ENCODE data around the gene SDK1. TPM values are rescaled to one million over a fixed set of nuclear protein-coding genes. Genes with fewer than 3 reads are reported as not detected.

The SDK1 gene
- total and polyA plus RNA-seq, 2 experiments from 2014 or later: 2.1 to 10.0 TPM

- Histone ChIP-seq H3K79me2 (replicated peaks; ENCODE audit: insufficient read depth) (no peaks in the 10 kb centered on the region), H3K9me2 (ENCODE audit: insufficient read depth) (no peaks in the 10 kb centered on the region), H3F3A (replicated peaks; ENCODE audit: low read depth) (no peaks in the 10 kb centered on the region), H3K36me3 (ENCODE audit: insufficient read depth) (no peaks in the 10 kb centered on the region), H3K4me1 (ENCODE audit: insufficient read depth) (no peaks in the 10 kb centered on the region), H3K27me3 (ENCODE audit: insufficient read depth) (no peaks in the 10 kb centered on the region), H3K4me2 (no peak overlapping the region), H2AFZ (no peak overlapping the region), H3K27ac (ENCODE audit: low read depth) (no peak overlapping the region), H3K4me3 (no peak overlapping the region), H4K20me1 (replicated peaks; ENCODE audit: insufficient read depth) (no peaks in the 10 kb centered on the region)
- Mint-ChIP-seq H3K36me3 (ENCODE audit: low read depth) (peaks cover 3% of the 10 kb centered on the region; the same call in 1 of the 3 replicates), H3K4me1 (no peaks in the 10 kb centered on the region; the same call in 2 of the 3 replicates), H3K27ac (no peak overlapping the region), H3K4me3 (no peak overlapping the region), H3K9me3 (no peaks in the 10 kb centered on the region; the same call in 2 of the 3 replicates), H3K27me3 (ENCODE audit: insufficient read depth, low read depth, poor library complexity) (no peaks in the 10 kb centered on the region)
- DNase-seq (ENCODE audit: low spot score): no peak
- no peak for ATAC-seq
- TF ChIP-seq EZH2 (IDR thresholded peaks at IDR 0.05; ENCODE audit: low read depth, unreplicated experiment) (no peak), STAT1 (IDR thresholded peaks at IDR 0.05; ENCODE audit: unreplicated experiment) (no peak), JUNB (IDR thresholded peaks at IDR 0.05; ENCODE audit: unreplicated experiment) (no peak), POLR2AphosphoS5 (IDR thresholded peaks at IDR 0.05; ENCODE audit: low read depth) (no peak), EZH2phosphoT487 (IDR thresholded peaks at IDR 0.05; ENCODE audit: unreplicated experiment) (no peak), CREB1 (CRISPR knock-in tag; IDR thresholded peaks at IDR 0.05; ENCODE audit: low read depth) (no peak), NANOG (IDR thresholded peaks at IDR 0.05; ENCODE audit: borderline replicate concordance) (no peak), ZNF114 (CRISPR knock-in tag; IDR thresholded peaks at IDR 0.05) (no peak), ZNF331 (CRISPR knock-in tag; IDR thresholded peaks at IDR 0.05; ENCODE audit: low read depth) (no peak)
- TF ChIP-seq, protein P1, sequence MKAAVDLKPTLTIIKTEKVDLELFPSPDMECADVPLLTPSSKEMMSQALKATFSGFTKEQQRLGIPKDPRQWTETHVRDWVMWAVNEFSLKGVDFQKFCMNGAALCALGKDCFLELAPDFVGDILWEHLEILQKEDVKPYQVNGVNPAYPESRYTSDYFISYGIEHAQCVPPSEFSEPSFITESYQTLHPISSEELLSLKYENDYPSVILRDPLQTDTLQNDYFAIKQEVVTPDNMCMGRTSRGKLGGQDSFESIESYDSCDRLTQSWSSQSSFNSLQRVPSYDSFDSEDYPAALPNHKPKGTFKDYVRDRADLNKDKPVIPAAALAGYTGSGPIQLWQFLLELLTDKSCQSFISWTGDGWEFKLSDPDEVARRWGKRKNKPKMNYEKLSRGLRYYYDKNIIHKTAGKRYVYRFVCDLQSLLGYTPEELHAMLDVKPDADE (IDR thresholded peaks at IDR 0.05): no peak
- TF ChIP-seq, protein P2, sequence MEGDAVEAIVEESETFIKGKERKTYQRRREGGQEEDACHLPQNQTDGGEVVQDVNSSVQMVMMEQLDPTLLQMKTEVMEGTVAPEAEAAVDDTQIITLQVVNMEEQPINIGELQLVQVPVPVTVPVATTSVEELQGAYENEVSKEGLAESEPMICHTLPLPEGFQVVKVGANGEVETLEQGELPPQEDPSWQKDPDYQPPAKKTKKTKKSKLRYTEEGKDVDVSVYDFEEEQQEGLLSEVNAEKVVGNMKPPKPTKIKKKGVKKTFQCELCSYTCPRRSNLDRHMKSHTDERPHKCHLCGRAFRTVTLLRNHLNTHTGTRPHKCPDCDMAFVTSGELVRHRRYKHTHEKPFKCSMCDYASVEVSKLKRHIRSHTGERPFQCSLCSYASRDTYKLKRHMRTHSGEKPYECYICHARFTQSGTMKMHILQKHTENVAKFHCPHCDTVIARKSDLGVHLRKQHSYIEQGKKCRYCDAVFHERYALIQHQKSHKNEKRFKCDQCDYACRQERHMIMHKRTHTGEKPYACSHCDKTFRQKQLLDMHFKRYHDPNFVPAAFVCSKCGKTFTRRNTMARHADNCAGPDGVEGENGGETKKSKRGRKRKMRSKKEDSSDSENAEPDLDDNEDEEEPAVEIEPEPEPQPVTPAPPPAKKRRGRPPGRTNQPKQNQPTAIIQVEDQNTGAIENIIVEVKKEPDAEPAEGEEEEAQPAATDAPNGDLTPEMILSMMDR (conservative IDR thresholded peaks at IDR 0.05; ENCODE audit: low read depth in 2 of 2): no peak
- TF ChIP-seq, protein P3, sequence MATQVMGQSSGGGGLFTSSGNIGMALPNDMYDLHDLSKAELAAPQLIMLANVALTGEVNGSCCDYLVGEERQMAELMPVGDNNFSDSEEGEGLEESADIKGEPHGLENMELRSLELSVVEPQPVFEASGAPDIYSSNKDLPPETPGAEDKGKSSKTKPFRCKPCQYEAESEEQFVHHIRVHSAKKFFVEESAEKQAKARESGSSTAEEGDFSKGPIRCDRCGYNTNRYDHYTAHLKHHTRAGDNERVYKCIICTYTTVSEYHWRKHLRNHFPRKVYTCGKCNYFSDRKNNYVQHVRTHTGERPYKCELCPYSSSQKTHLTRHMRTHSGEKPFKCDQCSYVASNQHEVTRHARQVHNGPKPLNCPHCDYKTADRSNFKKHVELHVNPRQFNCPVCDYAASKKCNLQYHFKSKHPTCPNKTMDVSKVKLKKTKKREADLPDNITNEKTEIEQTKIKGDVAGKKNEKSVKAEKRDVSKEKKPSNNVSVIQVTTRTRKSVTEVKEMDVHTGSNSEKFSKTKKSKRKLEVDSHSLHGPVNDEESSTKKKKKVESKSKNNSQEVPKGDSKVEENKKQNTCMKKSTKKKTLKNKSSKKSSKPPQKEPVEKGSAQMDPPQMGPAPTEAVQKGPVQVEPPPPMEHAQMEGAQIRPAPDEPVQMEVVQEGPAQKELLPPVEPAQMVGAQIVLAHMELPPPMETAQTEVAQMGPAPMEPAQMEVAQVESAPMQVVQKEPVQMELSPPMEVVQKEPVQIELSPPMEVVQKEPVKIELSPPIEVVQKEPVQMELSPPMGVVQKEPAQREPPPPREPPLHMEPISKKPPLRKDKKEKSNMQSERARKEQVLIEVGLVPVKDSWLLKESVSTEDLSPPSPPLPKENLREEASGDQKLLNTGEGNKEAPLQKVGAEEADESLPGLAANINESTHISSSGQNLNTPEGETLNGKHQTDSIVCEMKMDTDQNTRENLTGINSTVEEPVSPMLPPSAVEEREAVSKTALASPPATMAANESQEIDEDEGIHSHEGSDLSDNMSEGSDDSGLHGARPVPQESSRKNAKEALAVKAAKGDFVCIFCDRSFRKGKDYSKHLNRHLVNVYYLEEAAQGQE (IDR thresholded peaks at IDR 0.05; ENCODE audit: unreplicated experiment): no peak
- TF ChIP-seq, protein P4, sequence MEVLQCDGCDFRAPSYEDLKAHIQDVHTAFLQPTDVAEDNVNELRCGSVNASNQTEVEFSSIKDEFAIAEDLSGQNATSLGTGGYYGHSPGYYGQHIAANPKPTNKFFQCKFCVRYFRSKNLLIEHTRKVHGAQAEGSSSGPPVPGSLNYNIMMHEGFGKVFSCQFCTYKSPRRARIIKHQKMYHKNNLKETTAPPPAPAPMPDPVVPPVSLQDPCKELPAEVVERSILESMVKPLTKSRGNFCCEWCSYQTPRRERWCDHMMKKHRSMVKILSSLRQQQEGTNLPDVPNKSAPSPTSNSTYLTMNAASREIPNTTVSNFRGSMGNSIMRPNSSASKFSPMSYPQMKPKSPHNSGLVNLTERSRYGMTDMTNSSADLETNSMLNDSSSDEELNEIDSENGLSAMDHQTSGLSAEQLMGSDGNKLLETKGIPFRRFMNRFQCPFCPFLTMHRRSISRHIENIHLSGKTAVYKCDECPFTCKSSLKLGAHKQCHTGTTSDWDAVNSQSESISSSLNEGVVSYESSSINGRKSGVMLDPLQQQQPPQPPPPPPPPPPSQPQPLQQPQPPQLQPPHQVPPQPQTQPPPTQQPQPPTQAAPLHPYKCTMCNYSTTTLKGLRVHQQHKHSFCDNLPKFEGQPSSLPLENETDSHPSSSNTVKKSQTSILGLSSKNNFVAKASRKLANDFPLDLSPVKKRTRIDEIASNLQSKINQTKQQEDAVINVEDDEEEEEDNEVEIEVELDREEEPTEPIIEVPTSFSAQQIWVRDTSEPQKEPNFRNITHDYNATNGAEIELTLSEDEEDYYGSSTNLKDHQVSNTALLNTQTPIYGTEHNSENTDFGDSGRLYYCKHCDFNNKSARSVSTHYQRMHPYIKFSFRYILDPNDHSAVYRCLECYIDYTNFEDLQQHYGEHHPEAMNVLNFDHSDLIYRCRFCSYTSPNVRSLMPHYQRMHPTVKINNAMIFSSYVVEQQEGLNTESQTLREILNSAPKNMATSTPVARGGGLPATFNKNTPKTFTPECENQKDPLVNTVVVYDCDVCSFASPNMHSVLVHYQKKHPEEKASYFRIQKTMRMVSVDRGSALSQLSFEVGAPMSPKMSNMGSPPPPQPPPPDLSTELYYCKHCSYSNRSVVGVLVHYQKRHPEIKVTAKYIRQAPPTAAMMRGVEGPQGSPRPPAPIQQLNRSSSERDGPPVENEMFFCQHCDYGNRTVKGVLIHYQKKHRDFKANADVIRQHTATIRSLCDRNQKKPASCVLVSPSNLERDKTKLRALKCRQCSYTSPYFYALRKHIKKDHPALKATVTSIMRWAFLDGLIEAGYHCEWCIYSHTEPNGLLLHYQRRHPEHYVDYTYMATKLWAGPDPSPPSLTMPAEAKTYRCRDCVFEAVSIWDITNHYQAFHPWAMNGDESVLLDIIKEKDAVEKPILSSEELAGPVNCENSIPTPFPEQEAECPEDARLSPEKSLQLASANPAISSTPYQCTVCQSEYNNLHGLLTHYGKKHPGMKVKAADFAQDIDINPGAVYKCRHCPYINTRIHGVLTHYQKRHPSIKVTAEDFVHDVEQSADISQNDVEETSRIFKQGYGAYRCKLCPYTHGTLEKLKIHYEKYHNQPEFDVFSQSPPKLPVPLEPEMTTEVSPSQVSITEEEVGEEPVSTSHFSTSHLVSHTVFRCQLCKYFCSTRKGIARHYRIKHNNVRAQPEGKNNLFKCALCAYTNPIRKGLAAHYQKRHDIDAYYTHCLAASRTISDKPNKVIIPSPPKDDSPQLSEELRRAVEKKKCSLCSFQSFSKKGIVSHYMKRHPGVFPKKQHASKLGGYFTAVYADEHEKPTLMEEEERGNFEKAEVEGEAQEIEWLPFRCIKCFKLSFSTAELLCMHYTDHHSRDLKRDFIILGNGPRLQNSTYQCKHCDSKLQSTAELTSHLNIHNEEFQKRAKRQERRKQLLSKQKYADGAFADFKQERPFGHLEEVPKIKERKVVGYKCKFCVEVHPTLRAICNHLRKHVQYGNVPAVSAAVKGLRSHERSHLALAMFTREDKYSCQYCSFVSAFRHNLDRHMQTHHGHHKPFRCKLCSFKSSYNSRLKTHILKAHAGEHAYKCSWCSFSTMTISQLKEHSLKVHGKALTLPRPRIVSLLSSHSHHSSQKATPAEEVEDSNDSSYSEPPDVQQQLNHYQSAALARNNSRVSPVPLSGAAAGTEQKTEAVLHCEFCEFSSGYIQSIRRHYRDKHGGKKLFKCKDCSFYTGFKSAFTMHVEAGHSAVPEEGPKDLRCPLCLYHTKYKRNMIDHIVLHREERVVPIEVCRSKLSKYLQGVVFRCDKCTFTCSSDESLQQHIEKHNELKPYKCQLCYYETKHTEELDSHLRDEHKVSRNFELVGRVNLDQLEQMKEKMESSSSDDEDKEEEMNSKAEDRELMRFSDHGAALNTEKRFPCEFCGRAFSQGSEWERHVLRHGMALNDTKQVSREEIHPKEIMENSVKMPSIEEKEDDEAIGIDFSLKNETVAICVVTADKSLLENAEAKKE (CRISPR knock-in tag; IDR thresholded peaks at IDR 0.05): no peak
These were observed 914.2 kb downstream of the SDK1 start for GRCh38 chr7:4215176-4215720.

Data from GM23338 (cell line).